Measurements from ENCODE around the gene E2F2.
A peak's percentile ranks its signal among the peaks of the same experiment; 100 is the strongest.
"Not testable (repeated sequence)": the region's sequence is repeated elsewhere in the genome, so short reads cannot be mapped to it uniquely, and the experiment has no call there.

Gene E2F2

GRCh38 chr1:23545851-23546250 is 14.8 kb upstream of the E2F2 start:
- FAIRE-seq (no peak), DNase-seq (ENCODE audit: insufficient read length, low spot score) (no peak)
- TF ChIP-seq, protein P1, sequence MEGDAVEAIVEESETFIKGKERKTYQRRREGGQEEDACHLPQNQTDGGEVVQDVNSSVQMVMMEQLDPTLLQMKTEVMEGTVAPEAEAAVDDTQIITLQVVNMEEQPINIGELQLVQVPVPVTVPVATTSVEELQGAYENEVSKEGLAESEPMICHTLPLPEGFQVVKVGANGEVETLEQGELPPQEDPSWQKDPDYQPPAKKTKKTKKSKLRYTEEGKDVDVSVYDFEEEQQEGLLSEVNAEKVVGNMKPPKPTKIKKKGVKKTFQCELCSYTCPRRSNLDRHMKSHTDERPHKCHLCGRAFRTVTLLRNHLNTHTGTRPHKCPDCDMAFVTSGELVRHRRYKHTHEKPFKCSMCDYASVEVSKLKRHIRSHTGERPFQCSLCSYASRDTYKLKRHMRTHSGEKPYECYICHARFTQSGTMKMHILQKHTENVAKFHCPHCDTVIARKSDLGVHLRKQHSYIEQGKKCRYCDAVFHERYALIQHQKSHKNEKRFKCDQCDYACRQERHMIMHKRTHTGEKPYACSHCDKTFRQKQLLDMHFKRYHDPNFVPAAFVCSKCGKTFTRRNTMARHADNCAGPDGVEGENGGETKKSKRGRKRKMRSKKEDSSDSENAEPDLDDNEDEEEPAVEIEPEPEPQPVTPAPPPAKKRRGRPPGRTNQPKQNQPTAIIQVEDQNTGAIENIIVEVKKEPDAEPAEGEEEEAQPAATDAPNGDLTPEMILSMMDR (IDR thresholded peaks at IDR 0.05; ENCODE audit: insufficient read depth, missing control alignments): no peak

DNA sequence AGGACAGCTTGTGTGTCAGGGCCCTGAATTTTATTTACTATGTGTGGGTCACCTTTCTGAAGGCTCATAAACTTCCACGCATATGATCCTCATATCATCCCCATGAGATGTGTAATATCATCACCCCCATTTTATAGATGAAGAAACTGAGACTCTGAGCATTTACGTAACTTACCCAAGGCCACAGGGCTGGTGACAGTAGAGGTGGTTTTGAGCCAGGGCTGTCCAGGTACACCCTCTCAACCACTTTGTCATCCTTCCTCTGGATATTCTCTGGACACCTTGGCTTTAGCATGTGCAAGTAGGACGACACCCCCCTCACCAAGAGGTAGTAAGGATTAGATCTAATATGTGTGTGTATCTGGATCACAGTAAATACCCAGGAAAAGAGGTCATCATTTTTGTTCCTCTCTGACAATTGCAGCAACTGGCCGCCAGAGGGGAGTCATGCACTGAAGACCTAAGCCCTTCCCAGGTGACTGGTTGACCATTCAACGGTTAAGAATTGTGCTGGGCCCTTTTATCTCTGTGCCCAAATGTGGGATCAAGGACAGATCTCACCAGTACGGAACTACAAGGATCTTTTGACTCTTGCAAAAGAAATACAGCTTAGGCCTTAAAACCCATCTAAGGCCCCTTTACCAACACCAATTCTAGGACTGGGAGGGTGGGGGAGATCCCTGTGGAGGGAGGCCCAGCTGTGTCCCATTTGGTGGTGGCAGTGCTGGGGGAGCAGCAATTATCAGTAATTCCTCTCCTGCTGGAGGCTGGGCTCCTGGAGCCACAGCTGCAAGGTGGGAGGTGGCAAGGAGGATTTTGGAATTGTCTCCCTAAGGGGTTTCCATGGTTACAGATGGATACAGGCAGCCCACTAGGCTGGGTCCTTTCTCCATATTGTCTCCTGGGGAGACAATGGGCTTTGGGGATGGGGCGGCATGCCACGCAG is 13.7 kb upstream of the E2F2 start:
- DNase-seq (ENCODE audit: insufficient read length, low spot score) (no peak), FAIRE-seq (no peak)
- TF ChIP-seq, protein P1 (IDR thresholded peaks at IDR 0.05; ENCODE audit: insufficient read depth, missing control alignments): peak; percentile 95

GRCh38 chr1:23543707-23544443 is 12.8 kb upstream of the E2F2 start:
- DNase-seq (ENCODE audit: insufficient read length, low spot score) (no peak), FAIRE-seq (no peak)
- TF ChIP-seq, protein P1 (IDR thresholded peaks at IDR 0.05; ENCODE audit: insufficient read depth, missing control alignments): no peak

DNA sequence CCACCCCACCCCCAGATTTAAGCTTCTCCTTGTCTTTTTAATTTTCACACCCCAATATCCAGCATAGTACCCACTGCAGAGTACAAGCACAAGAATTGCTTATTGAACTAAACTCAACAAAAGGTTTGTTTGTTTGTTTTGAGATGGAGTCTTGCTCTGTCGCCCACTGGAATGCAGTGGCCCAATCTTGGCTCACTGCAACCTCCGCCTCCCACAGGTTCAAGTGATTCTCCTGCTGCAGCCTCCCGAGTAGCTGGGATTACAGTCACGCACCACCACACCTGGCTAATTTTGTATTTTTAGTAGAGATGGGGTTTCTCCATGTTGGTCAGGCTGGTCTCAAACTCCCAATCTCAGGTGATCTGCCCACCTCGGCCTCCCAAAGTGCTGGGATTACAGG is 11.9 kb upstream of the E2F2 start:
- not testable (repeated sequence) for FAIRE-seq; DNase-seq (ENCODE audit: insufficient read length, low spot score)

GRCh38 chr1:23539698-23540266 is 8.7 kb upstream of the E2F2 start:
- DNase-seq (ENCODE audit: insufficient read length, low spot score) (peak; percentile 82), FAIRE-seq (no peak)
- TF ChIP-seq, protein P1 (IDR thresholded peaks at IDR 0.05; ENCODE audit: insufficient read depth, missing control alignments): peak; percentile 97

DNA sequence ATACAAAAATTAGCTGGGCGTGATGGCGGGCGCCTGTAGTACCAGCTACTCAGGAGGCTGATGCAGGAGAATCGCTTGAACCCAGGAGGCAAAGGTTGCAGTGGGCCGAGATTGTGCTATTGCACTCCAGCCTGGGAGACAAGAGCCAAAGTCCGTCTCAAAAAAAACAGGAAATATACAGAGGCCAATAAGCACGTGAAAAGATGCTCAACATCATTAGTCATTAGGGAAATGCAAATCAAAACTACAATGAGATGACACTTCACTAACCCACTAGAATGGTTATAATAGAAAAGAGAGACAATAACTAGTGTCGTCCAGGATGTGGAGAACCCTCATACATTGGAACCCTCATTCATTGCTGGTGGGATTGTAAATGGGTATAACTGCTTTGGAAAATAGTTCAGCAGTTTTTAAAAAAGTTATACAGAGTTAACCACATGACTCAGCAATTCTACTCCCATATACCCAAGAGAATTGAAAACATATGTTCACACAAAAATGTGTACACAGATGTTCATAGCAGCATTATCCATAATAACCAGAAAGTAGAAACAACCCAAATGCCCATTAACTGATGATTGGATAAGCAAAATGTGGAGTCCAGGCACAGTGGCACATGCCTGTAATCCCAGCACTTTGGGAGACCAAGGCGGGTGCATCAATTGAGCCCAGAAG is 6.4 kb upstream of the E2F2 start:
- FAIRE-seq (no peak), DNase-seq (ENCODE audit: insufficient read length, low spot score) (no peak)
- TF ChIP-seq, protein P1 (IDR thresholded peaks at IDR 0.05; ENCODE audit: insufficient read depth, missing control alignments): no peak

All from D721Med (cell line).